Right cardiac atrium (tissue), 5 donors: Measurements from ENCODE around the gene TMEM269. TPM values are rescaled to one million over a fixed set of nuclear protein-coding genes. Genes with fewer than 3 reads are reported as not detected.

Experiments used
- ATAC-seq, 2 donors: fragments of 200-7000 bp; cut with Tn5 transposase; one replicate each; pipeline versions ENCODE4 v1.8.0 to v1.9.1; 2020; ENCODE audit warnings: moderate library complexity in 2 of 2, mild to moderate bottlenecking in 1 of 2
- DNase-seq, 3 donors: peaks; one replicate each; pipeline ENCODE4 v3.0.0-alpha.2; 2020
- H3K27ac ChIP-seq: one replicate; pipeline ENCODE4 v1.5.1; 2013; ENCODE audit warnings: mild to moderate bottlenecking, low read length, control low read depth, moderate library complexity
- H3K27me3 ChIP-seq: one replicate; pipeline ENCODE4 v1.6.1; 2013; ENCODE audit not compliant: control insufficient read depth, insufficient read depth
- H3K4me1 ChIP-seq: one replicate; pipeline ENCODE4 v1.6.1; 2013; ENCODE audit warnings: low read length; ENCODE audit not compliant: control insufficient read depth, insufficient read depth
- H3K4me3 ChIP-seq: one replicate; pipeline ENCODE4 v1.5.1; 2013; ENCODE audit warnings: low read length, control low read depth
- H3K9me3 ChIP-seq: one replicate; pipeline ENCODE4 v1.6.1; 2013; ENCODE audit warnings: low read length; ENCODE audit not compliant: control insufficient read depth
- WGBS: extraction: QIAGEN DNeasy Blood & Tissue Kit; methylation state at CpG from one replicate; pipeline ENCODE4 v1.1.7; 2013; 5-methylcytosine and 5-hydroxymethylcytosine counted together
- intact Hi-C, 4 donors: fragments of 100-400 bp; cut with DNase I; formaldehyde crosslinking; loops; one replicate each; pipeline versions ENCODE4 v1.11.0 to v1.14.0; 2022 to 2023
- polyA plus RNA-seq: library from polyadenylated mRNA; stranded (reverse); fragments of 200-250 nt; gene quantifications from one replicate; pipeline ENCODE4 v1.2.3, GENCODE V29; 2013
- total RNA-seq, 4 donors: library from RNA; stranded (reverse); fragmentation: NEBNext Ultra II Directional; extraction: Animal tissue kit (Norgen Biotek cat#: 25700); gene quantifications; one replicate each; pipeline ENCODE4 v1.2.1, GENCODE V29; 2021
- donor health status: healthy with polysubstance abuse.
- donor health status: DM: no; HTN: yes; CAD: no.
- donor health status: DM: no; HTN: no; CAD: no.
- donor health status: DM: no; HTN: yes; CAD: no; lungs with severe emphysema.
- donor health status: DM: yes; HTN: yes; CAD: no.

Gene TMEM269
- total and polyA plus RNA-seq, 5 donors: 0.06 TPM; not detected in 4

DNA sequence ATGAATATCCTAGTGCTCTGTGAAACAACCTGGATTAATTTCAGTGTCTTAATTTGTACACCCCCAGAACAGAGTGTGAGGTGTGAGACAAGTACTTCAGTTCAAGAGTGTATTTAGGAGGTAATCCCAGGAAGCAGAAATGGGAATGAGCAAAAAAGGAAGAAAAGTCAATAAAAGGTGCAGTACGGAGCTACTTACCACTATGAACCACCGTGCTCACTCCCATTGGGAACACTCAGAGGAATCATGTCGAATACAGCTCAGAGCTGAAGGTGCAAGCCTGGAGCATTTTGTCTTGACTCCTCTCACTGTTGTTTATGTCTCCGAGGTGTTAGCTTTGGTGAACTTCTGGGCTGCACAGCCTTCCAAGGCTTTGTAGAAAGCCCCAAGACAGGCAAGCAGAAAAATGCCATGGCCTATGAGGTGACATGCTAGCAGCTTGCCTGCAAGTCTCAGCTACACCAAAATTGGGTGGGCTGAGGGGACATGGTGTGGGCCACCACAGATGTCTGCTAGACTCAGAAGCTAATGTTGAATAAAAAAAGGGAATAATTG is 39.8 kb downstream of the TMEM269 start:
- H3K9me3 ChIP-seq: no peaks in the 10 kb centered on the region
- H3K27me3 ChIP-seq: no peaks in the 10 kb centered on the region
- ATAC-seq (no peak), DNase-seq (no peak)
- no peak overlapping the region for H3K27ac ChIP-seq
- 91% methylated on average over 4 of the region's 4 CpGs for WGBS
- no peaks in the 10 kb centered on the region for H3K4me1 ChIP-seq
- H3K4me3 ChIP-seq: no peak overlapping the region
- intact Hi-C loops: no loop called here

DNA sequence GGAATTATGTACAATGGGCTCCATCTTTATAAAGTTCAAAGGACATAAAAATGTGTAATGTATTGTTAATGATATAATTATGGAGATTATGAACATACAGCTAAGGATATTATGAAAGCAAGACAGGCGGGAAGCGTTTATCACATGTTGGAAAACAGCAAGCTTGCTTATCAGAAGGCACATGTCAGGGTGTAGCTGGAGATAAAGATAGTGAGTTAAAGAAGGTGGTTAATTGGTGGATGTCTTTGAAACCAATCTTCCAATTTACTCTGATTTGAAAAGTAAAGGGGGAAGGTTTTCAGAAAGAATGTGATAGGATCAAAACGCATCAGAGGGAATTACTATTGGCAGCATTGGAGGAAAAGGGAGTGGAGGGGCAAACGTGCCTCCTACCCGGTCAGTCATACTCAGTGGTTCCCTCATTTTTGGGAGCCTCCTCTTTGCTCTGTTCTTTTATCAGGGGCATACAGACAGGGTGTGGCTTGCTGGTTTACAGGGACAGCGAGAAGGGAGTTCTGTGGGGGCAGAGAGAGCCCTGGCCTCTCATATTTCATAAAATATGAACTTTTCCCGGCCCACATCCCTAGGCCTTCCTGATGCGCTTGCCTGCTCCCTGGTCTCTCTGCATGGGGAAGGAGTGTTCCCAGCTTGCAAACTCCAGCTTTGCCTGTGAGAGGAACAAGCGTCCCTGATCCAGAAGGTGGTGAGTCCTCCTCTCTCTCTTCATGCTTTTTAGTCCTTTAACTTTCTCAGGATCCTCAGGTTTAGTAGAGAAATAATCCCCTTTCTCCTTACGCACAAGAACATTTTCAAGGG is 40.5 kb downstream of the TMEM269 start:
- intact Hi-C loops: no loop called here
- no peaks in the 10 kb centered on the region for H3K4me1 ChIP-seq
- H3K4me3 ChIP-seq: no peak overlapping the region
- no peaks in the 10 kb centered on the region for H3K27me3 ChIP-seq
- ATAC-seq (no peak), DNase-seq (no peak)
- no peaks in the 10 kb centered on the region for H3K9me3 ChIP-seq
- 63% methylated on average over 10 of the region's 10 CpGs for WGBS
- H3K27ac ChIP-seq: no peak overlapping the region

DNA sequence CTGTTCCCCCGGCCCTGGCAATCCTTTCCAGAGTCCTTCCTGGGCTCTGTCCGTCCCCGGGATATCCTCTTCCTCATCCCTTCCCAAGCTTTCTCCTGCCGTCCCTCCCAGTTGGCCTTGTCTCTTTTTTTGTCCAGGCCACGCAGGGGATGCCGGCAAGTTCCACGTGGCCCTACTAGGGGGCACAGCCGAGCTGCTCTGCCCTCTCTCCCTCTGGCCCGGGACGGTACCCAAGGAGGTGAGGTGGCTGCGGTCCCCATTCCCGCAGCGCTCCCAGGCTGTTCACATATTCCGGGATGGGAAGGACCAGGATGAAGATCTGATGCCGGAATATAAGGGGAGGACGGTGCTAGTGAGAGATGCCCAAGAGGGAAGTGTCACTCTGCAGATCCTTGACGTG is 45.8 kb downstream of the TMEM269 start:
- no peaks in the 10 kb centered on the region for H3K9me3 ChIP-seq
- ATAC-seq (no peak), DNase-seq (no peak)
- intact Hi-C loops: no loop called here
- H3K4me3 ChIP-seq: no peak overlapping the region
- no peaks in the 10 kb centered on the region for H3K27me3 ChIP-seq
- H3K4me1 ChIP-seq: no peaks in the 10 kb centered on the region
- no peak overlapping the region for H3K27ac ChIP-seq
- 84% methylated on average over 17 of the region's 17 CpGs for WGBS

DNA sequence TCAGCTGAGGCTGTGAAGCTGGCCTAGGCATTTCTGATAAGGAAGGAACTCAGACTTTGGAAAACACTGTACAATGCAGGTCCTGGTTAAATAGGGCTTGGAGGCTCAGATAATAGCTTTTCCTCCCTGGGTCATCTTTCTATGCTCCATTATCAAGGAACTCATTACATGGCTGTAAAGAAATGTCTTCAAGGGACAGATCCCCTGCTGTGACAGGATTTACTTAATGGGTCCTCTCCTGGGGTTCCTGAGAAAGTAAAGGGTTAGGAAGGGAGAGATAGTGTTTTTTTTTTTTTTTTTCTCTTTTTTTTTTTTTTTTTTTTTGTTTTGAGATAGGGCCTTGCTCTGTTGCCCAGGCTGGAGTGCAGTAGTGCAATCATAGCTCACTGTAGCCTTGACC is 46.5 kb downstream of the TMEM269 start:
- ATAC-seq: no peak
- no peaks in the 10 kb centered on the region for H3K4me1 ChIP-seq
- no peak overlapping the region for H3K27ac ChIP-seq
- H3K27me3 ChIP-seq: no peaks in the 10 kb centered on the region
- intact Hi-C loops: no loop called here
- no peak for DNase-seq
- no peaks in the 10 kb centered on the region for H3K9me3 ChIP-seq
- no peak overlapping the region for H3K4me3 ChIP-seq

DNA sequence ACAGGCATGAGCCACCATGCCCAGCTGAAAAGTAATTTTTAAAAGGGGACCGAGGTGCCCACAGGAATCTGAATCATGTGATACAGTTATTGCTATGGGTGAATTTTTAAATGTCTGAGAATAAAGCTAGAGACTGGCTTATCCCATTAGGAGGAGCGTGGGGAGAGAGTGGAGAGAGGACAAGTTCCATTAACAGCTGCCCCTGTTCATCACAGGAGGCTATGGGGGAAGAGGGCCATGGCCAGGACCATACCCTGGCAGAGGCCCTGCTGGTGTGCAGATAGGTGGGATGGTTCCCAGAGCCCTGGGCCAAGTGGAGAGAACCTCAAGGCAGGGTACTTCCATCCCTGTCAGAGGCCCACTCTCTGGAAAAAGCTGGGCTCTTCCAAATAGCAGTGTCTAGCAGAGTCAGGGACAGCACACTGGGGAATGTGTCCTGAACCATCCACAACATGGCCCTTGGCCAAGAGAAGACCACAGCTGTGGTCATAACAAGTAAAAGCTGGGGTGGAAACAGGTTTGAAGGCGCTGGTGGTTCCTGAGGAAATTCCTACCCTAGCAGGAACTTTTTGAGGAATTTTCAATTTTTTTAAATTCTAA is 48.0 kb downstream of the TMEM269 start:
- WGBS: 90% methylated on average over 3 of the region's 3 CpGs
- Histone ChIP-seq H3K4me3 (no peak overlapping the region), H3K9me3 (no peaks in the 10 kb centered on the region), H3K4me1 (no peaks in the 10 kb centered on the region), H3K27ac (no peak overlapping the region), H3K27me3 (no peaks in the 10 kb centered on the region)
- intact Hi-C loops: no loop called here
- ATAC-seq (no peak), DNase-seq (no peak)

DNA sequence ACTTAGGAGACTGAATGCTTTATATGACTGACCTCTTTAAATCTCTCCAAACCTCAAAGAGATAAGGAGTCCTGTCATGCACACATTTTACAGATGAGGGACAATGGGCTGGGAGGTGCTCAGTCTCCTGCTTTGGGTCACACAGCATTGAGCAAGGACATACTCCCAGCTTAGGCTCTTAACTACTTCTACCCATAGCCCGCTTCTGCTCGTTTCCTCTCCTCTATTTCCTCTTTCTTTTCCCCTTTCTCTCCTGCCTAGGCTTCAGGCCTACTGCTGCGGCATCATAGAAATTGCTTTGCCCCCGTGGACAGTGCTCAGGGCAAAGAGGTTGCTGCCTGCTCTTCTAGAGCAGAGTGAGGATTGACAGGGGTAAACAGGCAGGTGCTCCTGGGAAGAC is 49.2 kb downstream of the TMEM269 start:
- ATAC-seq: no peak

GRCh38 chr1:42834803-42835202 is 50.0 kb downstream of the TMEM269 start:
- Histone ChIP-seq H3K27ac (no peak overlapping the region), H3K4me3 (no peak overlapping the region), H3K9me3 (no peaks in the 10 kb centered on the region), H3K4me1 (no peaks in the 10 kb centered on the region), H3K27me3 (no peaks in the 10 kb centered on the region)
- DNase-seq (no peak), ATAC-seq (no peak)
- WGBS: 66% methylated on average over 5 of the region's 5 CpGs
- intact Hi-C loops: no loop called here

More for the DNA sequence above, 49.2 kb downstream of the TMEM269 start:
- Histone ChIP-seq H3K4me1 (no peaks in the 10 kb centered on the region), H3K9me3 (no peaks in the 10 kb centered on the region), H3K27ac (no peak overlapping the region), H3K4me3 (no peak overlapping the region), H3K27me3 (no peaks in the 10 kb centered on the region)
- WGBS: 89% methylated on average over 4 of the region's 4 CpGs
- no peak for DNase-seq
- intact Hi-C loops: no loop called here

DNA sequence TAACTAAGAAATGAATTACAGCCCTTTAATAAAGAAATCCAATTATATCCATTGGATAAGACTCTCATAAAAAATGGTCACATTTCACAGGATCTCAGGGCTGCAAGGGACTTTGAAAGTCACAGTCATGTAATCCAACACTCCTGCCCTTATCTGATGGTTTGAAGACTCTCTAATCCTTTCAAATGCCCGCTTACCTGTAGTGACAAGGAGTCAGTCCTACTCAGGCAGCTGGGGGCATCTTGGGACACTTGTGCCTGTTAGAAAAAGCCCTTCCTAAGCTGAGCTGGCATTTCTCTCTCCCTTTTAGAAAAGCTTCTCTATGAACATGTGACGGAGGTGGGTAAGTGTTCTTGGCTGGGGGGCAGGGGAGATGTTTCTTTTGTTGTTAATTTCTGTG is 50.6 kb downstream of the TMEM269 start:
- ATAC-seq (no peak), DNase-seq (no peak)
- no peak overlapping the region for H3K27ac ChIP-seq
- no peaks in the 10 kb centered on the region for H3K27me3 ChIP-seq
- intact Hi-C loops: no loop called here
- 98% methylated on average over 2 of the region's 2 CpGs for WGBS
- no peak overlapping the region for H3K4me3 ChIP-seq
- H3K9me3 ChIP-seq: no peaks in the 10 kb centered on the region
- H3K4me1 ChIP-seq: no peaks in the 10 kb centered on the region

DNA sequence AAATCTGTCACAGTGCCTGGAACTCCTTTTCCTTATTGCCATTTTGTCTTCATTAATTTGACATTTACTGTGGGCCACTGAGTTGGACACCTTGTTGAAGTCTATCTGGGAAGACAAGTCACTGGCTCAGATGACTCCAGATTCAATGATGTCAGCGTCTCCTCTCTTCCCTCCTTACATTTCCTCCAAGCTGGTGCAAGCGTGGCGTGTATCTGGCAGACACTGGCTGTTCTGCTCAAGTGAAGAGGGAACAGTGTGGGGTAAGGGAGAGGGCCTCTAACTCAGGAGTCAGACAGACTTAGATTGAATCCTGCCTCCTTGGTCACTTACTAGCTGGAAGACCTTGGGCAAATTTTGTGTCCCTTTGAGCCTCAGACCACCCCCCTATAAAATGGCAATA is 52.9 kb downstream of the TMEM269 start:
- H3K9me3 ChIP-seq: no peaks in the 10 kb centered on the region
- H3K27ac ChIP-seq: no peak overlapping the region
- no peak overlapping the region for H3K4me3 ChIP-seq
- H3K27me3 ChIP-seq: no peaks in the 10 kb centered on the region
- no peaks in the 10 kb centered on the region for H3K4me1 ChIP-seq
- peak; percentile 27 to 44 for ATAC-seq
- WGBS: 48% methylated on average over 3 of the region's 3 CpGs
- intact Hi-C loops: no loop called here
- DNase-seq: no peak

DNA sequence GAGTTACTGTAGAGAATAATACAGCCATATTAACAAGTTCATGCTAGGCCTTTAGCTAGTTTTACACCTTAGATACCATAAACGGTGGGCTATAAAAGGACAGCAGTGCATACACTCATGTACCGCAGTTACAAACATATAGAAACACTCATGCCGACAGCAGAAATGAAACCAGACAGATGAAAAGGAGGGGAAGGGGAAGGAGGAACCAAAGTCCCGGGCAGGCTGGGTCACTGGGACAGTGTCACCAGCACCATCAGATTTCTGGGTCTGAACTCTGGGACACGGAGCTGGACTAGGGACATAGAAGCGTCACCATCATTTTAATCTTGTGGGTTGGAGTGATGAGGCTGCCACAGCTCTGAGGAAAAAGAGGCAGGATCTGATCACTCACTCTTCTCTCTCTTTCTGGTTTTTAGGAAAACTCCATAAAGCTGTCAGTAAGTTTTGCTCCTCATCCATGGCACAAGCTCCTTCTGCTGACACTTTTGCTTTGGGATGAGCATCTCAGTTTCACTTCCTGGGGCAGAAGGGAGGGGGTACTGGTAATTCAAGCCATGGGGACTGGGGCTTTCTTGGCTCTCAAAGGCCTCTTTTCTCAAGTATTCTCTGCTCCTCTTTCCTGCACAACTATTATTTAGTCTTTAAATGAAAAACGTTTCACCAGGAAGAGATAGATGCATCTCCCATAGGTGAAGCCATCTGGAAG is 53.8 kb downstream of the TMEM269 start:
- 84% methylated on average over 7 of the region's 7 CpGs for WGBS
- intact Hi-C loops: no loop called here
- Histone ChIP-seq H3K4me1 (no peaks in the 10 kb centered on the region), H3K27ac (no peak overlapping the region), H3K9me3 (no peaks in the 10 kb centered on the region), H3K27me3 (no peaks in the 10 kb centered on the region), H3K4me3 (no peak overlapping the region)
- no peak for DNase-seq
- no peak for ATAC-seq

GRCh38 chr1:42841010-42841409 is 56.2 kb downstream of the TMEM269 start:
- intact Hi-C loops: no loop called here
- Histone ChIP-seq H3K9me3 (no peaks in the 10 kb centered on the region), H3K4me1 (no peaks in the 10 kb centered on the region), H3K27me3 (no peaks in the 10 kb centered on the region), H3K27ac (no peak overlapping the region), H3K4me3 (no peak overlapping the region)
- ATAC-seq (no peak), DNase-seq (no peak)
- WGBS: 71% methylated on average over 3 of the region's 3 CpGs
